ENCODE data around the gene POLH.
A peak's percentile ranks its signal among the peaks of the same experiment; 100 is the strongest.
"Not testable (repeated sequence)": the region's sequence is repeated elsewhere in the genome, so short reads cannot be mapped to it uniquely, and the experiment has no call there.

The POLH gene

DNA sequence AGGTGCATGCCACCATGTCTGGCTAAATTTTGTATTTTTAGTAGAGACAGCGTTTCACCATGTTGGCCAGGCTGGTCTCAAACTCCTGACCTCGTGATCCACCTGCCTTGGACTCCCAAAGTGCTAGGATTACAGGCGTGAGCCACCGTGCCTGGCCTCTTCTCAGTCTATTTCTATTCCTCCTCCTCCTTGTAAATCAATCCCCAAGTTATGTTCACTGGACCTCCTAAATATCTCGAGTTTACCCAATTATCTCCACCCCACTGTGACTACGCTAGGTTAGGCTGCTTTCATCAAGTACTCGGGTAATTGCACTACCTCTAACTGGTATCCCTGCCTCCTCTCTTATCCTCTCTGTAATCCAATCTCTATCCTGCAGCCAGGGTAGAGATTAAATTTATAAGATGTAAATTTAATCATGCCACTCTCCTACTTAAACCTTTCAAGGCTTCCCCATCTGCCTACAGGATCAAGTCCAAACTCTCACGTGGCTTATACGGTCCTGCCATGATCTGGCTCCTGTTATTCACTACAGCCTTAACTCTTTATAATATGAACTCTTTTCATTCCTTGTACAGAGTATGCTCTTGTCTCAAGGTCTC lies 58.8 kb downstream of the POLH start:
- DNase-seq, result no peak

DNA sequence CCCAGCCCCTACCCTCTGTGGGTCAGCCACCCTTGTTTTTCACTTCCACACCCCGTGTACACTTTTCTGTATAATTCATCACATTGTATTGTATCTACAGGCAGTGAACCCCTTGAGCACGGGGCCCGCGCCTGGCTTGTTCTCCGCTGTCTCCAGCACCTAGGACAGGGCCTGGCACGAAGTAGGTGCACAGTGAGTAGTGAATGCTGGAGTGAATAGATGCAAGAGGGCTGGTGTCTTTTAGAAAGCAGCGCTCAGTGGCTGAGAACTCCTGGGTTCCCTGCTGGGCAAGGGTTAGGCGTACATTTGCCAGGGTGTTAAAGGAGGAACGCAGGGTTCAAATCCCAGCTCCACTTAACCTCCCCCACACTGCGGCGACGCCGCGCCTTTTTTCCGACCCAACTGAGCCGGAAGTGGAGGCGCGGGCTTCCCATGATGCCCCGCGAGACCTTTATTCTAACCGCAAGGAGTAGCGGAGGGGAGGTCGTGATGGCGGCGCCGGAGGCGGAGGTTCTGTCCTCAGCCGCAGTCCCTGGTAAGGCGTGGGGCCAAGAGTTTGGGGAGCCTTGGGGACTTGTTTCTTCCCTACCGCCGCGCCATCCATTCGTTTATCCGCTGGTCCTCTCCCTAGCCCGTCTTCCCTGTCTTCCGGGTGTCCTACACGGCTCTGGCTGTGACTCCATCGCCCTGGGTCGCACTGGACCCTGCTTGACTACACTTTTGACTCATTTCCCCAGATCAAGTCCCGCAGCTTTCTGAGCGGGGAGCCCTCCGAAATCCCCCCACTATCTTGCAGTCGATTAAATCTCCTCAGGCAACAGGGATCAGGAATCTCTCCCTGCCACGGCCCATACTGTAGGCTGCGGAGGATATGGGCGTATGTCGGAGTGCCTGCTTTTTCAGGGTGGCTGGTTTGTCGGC lies 59.7 kb downstream of the POLH start, which contains the start of gene MAD2L1BP:
Gene MAD2L1BP (plus strand): TSS at position 454 of the 921 bp plus-strand sequence. CDS start 36 bp downstream, at position 490.
- DNase-seq, result peak; percentile 53 to 78

GRCh38 chr6:43636308-43636659 lies 60.3 kb downstream of the POLH start:
- no peak for DNase-seq

DNA sequence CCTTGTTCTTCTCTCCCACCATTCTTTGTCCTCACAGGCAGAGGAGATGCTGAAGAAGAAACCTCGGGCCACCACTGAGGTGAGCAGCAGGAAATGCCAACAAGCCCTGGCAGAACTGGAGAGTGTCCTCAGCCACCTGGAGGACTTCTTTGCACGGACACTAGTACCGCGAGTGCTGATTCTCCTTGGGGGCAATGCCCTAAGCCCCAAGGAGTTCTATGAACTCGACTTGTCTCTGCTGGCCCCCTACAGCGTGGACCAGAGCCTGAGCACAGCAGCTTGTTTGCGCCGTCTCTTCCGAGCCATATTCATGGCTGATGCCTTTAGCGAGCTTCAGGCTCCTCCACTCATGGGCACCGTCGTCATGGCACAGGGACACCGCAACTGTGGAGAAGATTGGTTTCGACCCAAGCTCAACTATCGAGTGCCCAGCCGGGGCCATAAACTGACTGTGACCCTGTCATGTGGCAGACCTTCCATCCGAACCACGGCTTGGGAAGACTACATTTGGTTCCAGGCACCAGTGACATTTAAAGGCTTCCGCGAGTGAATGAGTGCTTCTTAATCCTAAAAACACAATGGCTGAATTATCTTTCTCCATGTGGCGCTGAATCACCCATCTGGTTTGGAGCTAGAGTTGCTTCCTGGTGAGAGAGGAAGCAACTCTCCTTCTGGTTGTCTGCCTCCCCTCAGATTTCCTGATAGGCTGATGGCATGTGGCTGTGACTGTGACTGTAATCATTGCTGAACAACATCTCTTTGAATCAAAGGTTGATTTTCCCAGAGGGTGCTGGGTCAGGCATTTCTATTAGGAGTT lies 64.2 kb downstream of the POLH start:
- DNase-seq, result no peak

GRCh38 chr6:43644940-43645612 lies 69.1 kb downstream of the POLH start, which contains the start of gene RSPH9:
Gene RSPH9 (plus strand): TSS chr6:43645036. CDS start chr6:43645099, 63 bp downstream.
- DNase-seq, result peak in 1 of 2 donors; percentile 3

GRCh38 chr6:43645613-43645964 lies 69.6 kb downstream of the POLH start:
- no peak for DNase-seq

- no peak for DNase-seq
Measured at GRCh38 chr6:43647613-43648012, 71.6 kb downstream of the POLH start.

DNA sequence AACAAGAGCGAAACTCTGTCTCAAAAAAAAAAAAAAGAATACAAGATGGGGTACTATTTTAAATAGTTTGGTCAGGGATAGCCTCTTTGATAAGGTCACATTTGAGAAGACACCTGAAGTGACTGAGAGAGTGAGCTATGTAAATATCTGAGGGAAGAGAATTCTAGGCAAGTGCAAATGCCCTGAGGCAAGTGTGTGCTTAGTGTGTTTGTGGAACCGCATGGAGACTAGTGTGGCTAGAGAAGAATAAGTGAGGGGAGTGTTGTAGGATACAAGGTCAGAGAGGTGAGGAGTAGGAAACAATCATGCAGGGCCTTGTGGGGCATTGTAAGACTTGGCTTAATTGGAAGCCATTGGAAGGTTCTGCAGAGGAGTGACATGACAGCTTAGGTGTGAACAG lies 72.3 kb downstream of the POLH start:
- DNase-seq, result no peak

DNA sequence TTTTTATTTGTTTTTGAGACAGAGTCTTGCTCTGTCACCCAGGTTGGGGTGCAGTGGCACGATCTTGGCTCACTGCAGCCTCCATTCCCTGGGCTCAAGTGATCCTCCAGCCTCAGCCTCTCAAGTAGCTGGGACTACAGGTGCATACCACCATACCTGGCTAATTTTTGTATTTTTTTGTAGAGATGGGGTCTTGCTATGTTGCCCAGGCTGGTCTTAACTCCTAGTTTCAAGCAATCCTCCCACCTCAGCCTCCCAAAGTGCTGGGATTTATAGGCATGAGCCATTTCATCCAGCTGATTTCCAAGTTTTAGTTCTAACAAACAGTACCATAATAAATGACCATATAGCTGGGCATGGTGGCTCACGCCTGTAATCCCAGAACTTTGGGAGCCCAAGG lies 76.8 kb downstream of the POLH start:
- DNase-seq, result not testable (repeated sequence)

GRCh38 chr6:43657221-43657802 lies 81.3 kb downstream of the POLH start:
- DNase-seq, result no peak

GRCh38 chr6:43658161-43658560 lies 82.2 kb downstream of the POLH start:
- DNase-seq, result no peak

GRCh38 chr6:43662948-43663347 lies 87.0 kb downstream of the POLH start:
- not testable (repeated sequence) for DNase-seq

All from hippocampal formation (tissue), 2 donors.